ENCODE results near the gene LCORL. TPM values are rescaled to one million over a fixed set of nuclear protein-coding genes. Genes with fewer than 3 reads are reported as not detected.

Gene LCORL
- total RNA-seq, 2 experiments from 2014 or later = 31.4 to 37.4 TPM

DNA sequence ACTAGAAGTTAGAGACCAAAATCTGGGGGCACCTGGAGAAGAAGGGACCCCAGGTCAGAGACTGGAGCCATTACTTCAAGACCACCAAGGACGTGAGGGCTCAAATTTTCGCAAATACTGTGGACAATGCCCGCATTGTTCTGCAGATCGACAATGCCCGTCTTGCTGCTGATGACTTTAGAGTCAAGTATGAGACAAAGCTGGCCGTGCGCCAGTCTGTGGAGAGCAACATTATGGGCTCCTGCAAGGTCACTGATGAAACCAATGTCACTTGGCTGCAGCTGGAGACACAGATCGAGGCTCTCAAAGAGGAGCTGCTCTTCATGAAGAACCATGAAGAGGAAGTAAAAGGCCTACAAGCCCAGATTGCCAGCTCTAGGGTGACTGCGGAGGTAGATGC is 109.5 kb downstream of the LCORL start:
- POLR2A ChIA-PET = interaction anchor here (1.3 kb wide), 1 partner anchor 16 kb away, joined by 3 read pairs; no protein-coding TSS in a partner anchor
- CTCF ChIA-PET (ENCODE audit: unreplicated experiment) = no interaction called here
- H3K27ac ChIP-seq (ENCODE audit: low read depth, low read length, poor library complexity, severe bottlenecking) = no peak overlapping the region
- BruUV-seq (replicated peaks) = no TSS peak
- peaks cover 17% of the 10 kb centered on the region for H3K36me3 ChIP-seq (ENCODE audit: insufficient read depth, low read length)
- H3K9me2 ChIP-seq (ENCODE audit: insufficient read depth, low read length) = no peaks in the 10 kb centered on the region
- H2AFZ ChIP-seq (ENCODE audit: low read length) = no peak overlapping the region
- intact Hi-C loops (cut with micrococcal nuclease; ENCODE audit: unreplicated experiment) = no loop called here
- H3K79me2 ChIP-seq (ENCODE audit: insufficient read depth, low read depth, low read length) = no peaks in the 10 kb centered on the region
- no peaks in the 10 kb centered on the region for H3K4me1 ChIP-seq (ENCODE audit: insufficient read depth, low read length, poor library complexity, severe bottlenecking)
- no peaks in the 10 kb centered on the region for H3K9me3 ChIP-seq (ENCODE audit: low read length)
- H3K4me2 ChIP-seq (ENCODE audit: low read length) = no peak overlapping the region
- H3K4me3 ChIP-seq (ENCODE audit: low read depth, low read length, poor library complexity, severe bottlenecking) = no peak overlapping the region
- H4K20me1 ChIP-seq (ENCODE audit: insufficient read depth, low read length) = no peaks in the 10 kb centered on the region
- DNase-seq (ENCODE audit: low spot score) = no peak
- TF ChIP-seq EZH2phosphoT487 (IDR thresholded peaks at IDR 0.05; ENCODE audit: borderline replicate concordance, low read depth, low read length) = no peak
- TF ChIP-seq, protein P1, sequence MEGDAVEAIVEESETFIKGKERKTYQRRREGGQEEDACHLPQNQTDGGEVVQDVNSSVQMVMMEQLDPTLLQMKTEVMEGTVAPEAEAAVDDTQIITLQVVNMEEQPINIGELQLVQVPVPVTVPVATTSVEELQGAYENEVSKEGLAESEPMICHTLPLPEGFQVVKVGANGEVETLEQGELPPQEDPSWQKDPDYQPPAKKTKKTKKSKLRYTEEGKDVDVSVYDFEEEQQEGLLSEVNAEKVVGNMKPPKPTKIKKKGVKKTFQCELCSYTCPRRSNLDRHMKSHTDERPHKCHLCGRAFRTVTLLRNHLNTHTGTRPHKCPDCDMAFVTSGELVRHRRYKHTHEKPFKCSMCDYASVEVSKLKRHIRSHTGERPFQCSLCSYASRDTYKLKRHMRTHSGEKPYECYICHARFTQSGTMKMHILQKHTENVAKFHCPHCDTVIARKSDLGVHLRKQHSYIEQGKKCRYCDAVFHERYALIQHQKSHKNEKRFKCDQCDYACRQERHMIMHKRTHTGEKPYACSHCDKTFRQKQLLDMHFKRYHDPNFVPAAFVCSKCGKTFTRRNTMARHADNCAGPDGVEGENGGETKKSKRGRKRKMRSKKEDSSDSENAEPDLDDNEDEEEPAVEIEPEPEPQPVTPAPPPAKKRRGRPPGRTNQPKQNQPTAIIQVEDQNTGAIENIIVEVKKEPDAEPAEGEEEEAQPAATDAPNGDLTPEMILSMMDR (conservative IDR thresholded peaks at IDR 0.05; ENCODE audit: low read length) = no peak

DNA sequence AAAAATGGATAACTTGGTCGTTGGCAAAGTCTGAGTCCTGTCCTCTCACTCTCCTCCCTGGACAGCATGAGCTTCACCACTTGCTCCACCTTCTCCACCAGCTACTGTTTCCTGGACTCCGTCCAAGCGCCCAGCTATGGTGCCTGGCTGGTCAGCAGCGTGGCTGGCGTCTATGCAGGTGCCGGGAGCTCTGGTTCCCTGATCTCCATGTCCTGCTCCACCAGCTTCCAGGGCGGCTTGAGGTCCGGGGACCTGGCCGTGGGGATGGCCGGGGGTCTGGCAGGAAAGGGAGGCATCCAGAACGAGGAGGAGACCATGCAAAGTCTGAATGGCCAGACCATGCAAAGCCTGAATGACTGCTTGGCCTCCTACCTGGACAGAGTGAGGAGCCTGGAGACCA is 109.9 kb downstream of the LCORL start:
- Histone ChIP-seq H3K79me2 (ENCODE audit: insufficient read depth, low read depth, low read length) (no peaks in the 10 kb centered on the region), H3K4me1 (ENCODE audit: insufficient read depth, low read length, poor library complexity, severe bottlenecking) (no peaks in the 10 kb centered on the region), H3K27ac (ENCODE audit: low read depth, low read length, poor library complexity, severe bottlenecking) (no peak overlapping the region), H2AFZ (ENCODE audit: low read length) (no peak overlapping the region), H3K4me3 (ENCODE audit: low read depth, low read length, poor library complexity, severe bottlenecking) (no peak overlapping the region), H3K9me3 (ENCODE audit: low read length) (no peaks in the 10 kb centered on the region), H4K20me1 (ENCODE audit: insufficient read depth, low read length) (no peaks in the 10 kb centered on the region), H3K4me2 (ENCODE audit: low read length) (no peak overlapping the region), H3K9me2 (ENCODE audit: insufficient read depth, low read length) (no peaks in the 10 kb centered on the region), H3K36me3 (ENCODE audit: insufficient read depth, low read length) (peaks cover 21% of the 10 kb centered on the region)
- POLR2A ChIA-PET = no interaction called here
- intact Hi-C loops (cut with micrococcal nuclease; ENCODE audit: unreplicated experiment) = no loop called here
- TF ChIP-seq EZH2phosphoT487 (IDR thresholded peaks at IDR 0.05; ENCODE audit: borderline replicate concordance, low read depth, low read length) = no peak
- TF ChIP-seq, protein P1 (conservative IDR thresholded peaks at IDR 0.05; ENCODE audit: low read length) = no peak
- no peak for DNase-seq (ENCODE audit: low spot score)
- CTCF ChIA-PET (ENCODE audit: unreplicated experiment) = no interaction called here
- BruUV-seq (replicated peaks) = no TSS peak

DNA sequence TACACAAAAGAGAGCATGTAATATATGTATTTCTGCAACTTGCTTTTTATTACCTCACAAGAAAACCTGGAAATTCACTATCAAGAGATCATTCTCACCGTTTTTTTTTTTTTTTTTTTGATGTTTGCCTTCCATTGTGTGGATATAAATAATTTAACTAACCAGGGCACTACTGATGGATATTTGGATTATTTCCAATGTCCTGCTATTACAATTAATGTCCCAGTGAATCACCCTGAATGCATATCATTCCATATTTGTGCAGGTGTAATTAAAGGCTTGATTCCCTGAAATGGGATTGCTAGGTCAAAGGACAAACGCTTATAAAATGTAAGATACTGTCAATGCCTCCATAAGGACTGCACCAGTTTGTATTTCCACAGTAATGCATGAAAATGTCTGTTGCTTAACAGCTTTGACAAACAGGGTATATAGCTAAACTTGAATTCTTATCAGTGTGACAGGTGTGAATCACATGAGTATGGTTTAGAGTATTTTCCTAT is 123.0 kb downstream of the LCORL start:
- no TSS peak for BruUV-seq (replicated peaks)
- no peaks in the 10 kb centered on the region for H3K36me3 ChIP-seq (ENCODE audit: insufficient read depth, low read length)
- H3K4me1 ChIP-seq (ENCODE audit: insufficient read depth, low read length, poor library complexity, severe bottlenecking) = no peaks in the 10 kb centered on the region
- no peaks in the 10 kb centered on the region for H4K20me1 ChIP-seq (ENCODE audit: insufficient read depth, low read length)
- no peak overlapping the region for H3K27ac ChIP-seq (ENCODE audit: low read depth, low read length, poor library complexity, severe bottlenecking)
- CTCF ChIA-PET (ENCODE audit: unreplicated experiment) = no interaction called here
- no peak overlapping the region for H2AFZ ChIP-seq (ENCODE audit: low read length)
- no peaks in the 10 kb centered on the region for H3K9me3 ChIP-seq (ENCODE audit: low read length)
- no peak overlapping the region for H3K4me3 ChIP-seq (ENCODE audit: low read depth, low read length, poor library complexity, severe bottlenecking)
- no peak overlapping the region for H3K4me2 ChIP-seq (ENCODE audit: low read length)
- DNase-seq (ENCODE audit: low spot score) = no peak
- POLR2A ChIA-PET = no interaction called here
- H3K9me2 ChIP-seq (ENCODE audit: insufficient read depth, low read length) = no peaks in the 10 kb centered on the region
- no peak for TF ChIP-seq EZH2phosphoT487 (IDR thresholded peaks at IDR 0.05; ENCODE audit: borderline replicate concordance, low read depth, low read length)
- TF ChIP-seq, protein P1 (conservative IDR thresholded peaks at IDR 0.05; ENCODE audit: low read length) = no peak
- H3K79me2 ChIP-seq (ENCODE audit: insufficient read depth, low read depth, low read length) = no peaks in the 10 kb centered on the region
- intact Hi-C loops (cut with micrococcal nuclease; ENCODE audit: unreplicated experiment) = no loop called here

Data from OCI-LY7 (cell line).